Measurements from ENCODE around the gene RNGTT.

The RNGTT gene

GRCh38 chr6:88671624-88672023, 291.8 kb downstream of the RNGTT start:
- no peak overlapping the region for H3K4me3 ChIP-seq (ENCODE audit: control insufficient read depth, low read depth, low read length)
- TF ChIP-seq, protein P1, sequence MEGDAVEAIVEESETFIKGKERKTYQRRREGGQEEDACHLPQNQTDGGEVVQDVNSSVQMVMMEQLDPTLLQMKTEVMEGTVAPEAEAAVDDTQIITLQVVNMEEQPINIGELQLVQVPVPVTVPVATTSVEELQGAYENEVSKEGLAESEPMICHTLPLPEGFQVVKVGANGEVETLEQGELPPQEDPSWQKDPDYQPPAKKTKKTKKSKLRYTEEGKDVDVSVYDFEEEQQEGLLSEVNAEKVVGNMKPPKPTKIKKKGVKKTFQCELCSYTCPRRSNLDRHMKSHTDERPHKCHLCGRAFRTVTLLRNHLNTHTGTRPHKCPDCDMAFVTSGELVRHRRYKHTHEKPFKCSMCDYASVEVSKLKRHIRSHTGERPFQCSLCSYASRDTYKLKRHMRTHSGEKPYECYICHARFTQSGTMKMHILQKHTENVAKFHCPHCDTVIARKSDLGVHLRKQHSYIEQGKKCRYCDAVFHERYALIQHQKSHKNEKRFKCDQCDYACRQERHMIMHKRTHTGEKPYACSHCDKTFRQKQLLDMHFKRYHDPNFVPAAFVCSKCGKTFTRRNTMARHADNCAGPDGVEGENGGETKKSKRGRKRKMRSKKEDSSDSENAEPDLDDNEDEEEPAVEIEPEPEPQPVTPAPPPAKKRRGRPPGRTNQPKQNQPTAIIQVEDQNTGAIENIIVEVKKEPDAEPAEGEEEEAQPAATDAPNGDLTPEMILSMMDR (IDR thresholded peaks at IDR 0.05; ENCODE audit: control insufficient read depth, insufficient read depth, low read depth, low read length, missing control alignments), result no peak

GRCh38 chr6:88670369-88670768, 293.0 kb downstream of the RNGTT start:
- no peak for DNase-seq (ENCODE audit: low read depth)
- H3K4me3 ChIP-seq (ENCODE audit: control insufficient read depth, low read depth, low read length), result no peak overlapping the region
- TF ChIP-seq, protein P1 (IDR thresholded peaks at IDR 0.05; ENCODE audit: control insufficient read depth, insufficient read depth, low read depth, low read length, missing control alignments), result no peak

More at GRCh38 chr6:88671624-88672023, 291.8 kb downstream of the RNGTT start:
- DNase-seq (ENCODE audit: low read depth), result no peak

GRCh38 chr6:88669475-88669874, 293.9 kb downstream of the RNGTT start:
- DNase-seq (ENCODE audit: low read depth), result no peak
- TF ChIP-seq, protein P1 (IDR thresholded peaks at IDR 0.05; ENCODE audit: control insufficient read depth, insufficient read depth, low read depth, low read length, missing control alignments), result no peak
- no peak overlapping the region for H3K4me3 ChIP-seq (ENCODE audit: control insufficient read depth, low read depth, low read length)

DNA sequence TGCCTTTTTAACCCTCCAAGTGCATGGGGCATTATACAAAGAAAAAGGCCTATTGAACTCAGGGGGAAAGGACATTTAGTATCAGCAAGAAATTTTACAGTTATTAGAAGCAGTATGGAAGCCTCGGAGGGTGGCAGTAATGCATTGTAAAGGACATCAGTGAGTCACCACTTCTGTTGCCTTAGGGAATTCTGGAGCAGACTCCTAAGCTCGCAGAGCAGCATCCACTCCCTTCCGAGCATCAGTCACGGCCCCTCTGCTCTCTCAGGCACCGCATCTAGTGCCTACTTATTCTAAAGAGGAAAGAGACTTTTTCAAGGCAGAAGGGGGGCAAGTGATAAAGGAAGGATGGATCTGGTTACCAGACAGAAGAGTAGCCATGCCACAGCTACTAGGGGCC, 296.5 kb downstream of the RNGTT start:
- DNase-seq (ENCODE audit: low read depth), result no peak
- TF ChIP-seq, protein P1 (IDR thresholded peaks at IDR 0.05; ENCODE audit: control insufficient read depth, insufficient read depth, low read depth, low read length, missing control alignments), result no peak

GRCh38 chr6:88665131-88665530, 298.3 kb downstream of the RNGTT start:
- TF ChIP-seq, protein P1 (IDR thresholded peaks at IDR 0.05; ENCODE audit: control insufficient read depth, insufficient read depth, low read depth, low read length, missing control alignments), result no peak
- no peak for DNase-seq (ENCODE audit: low read depth)
- H3K4me3 ChIP-seq (ENCODE audit: control insufficient read depth, low read depth, low read length), result no peak overlapping the region

More for the DNA sequence above, 296.5 kb downstream of the RNGTT start:
- H3K4me3 ChIP-seq (ENCODE audit: control insufficient read depth, low read depth, low read length), result no peak overlapping the region

DNA sequence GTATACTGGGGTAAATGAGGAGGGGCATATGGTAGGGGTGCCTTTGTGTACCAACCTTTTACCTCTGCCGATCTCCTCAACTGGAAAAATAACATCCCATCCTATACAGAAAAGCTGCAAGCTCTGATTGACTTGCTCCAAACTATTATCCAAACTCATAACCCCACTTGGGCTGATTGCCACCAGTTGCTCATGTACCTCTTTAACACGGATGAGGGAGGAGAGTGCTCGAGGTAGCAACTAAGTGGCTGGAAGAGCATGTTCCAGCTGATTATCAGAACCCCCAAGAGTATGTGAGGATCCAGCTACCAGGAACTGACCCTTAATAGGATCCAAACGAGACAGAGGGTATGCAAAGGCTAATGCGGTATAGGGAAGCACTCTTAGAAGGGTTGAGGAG, 299.6 kb downstream of the RNGTT start:
- TF ChIP-seq, protein P1 (IDR thresholded peaks at IDR 0.05; ENCODE audit: control insufficient read depth, insufficient read depth, low read depth, low read length, missing control alignments), result no peak
- H3K4me3 ChIP-seq (ENCODE audit: control insufficient read depth, low read depth, low read length), result no peak overlapping the region
- no peak for DNase-seq (ENCODE audit: low read depth)

- no peak for DNase-seq (ENCODE audit: low read depth)
- TF ChIP-seq, protein P1 (IDR thresholded peaks at IDR 0.05; ENCODE audit: control insufficient read depth, insufficient read depth, low read depth, low read length, missing control alignments), result no peak
- no peak overlapping the region for H3K4me3 ChIP-seq (ENCODE audit: control insufficient read depth, low read depth, low read length)
Measured at GRCh38 chr6:88662653-88663174, 300.7 kb downstream of the RNGTT start.
